Liver (tissue), 9 donors: ENCODE data around the gene KLHL40. TPM values are rescaled to one million over a fixed set of nuclear protein-coding genes. Genes with fewer than 3 reads are reported as not detected.

Experiments used
- DNase-seq: peaks from one replicate; pipeline ENCODE4 v3.0.0-alpha.2; 2017; ENCODE audit warnings: low spot score
- H3K27ac ChIP-seq, 2 donors: one replicate each; pipeline ENCODE4 v1.7.0; 2013; ENCODE audit warnings: inconsistent platforms in 2 of 2, low read length in 2 of 2, control low read depth in 1 of 2, low read depth in 1 of 2, mild to moderate bottlenecking in 1 of 2
- H3K27me3 ChIP-seq, 4 donors: one replicate each; pipeline versions ENCODE4 v1.6.1 to v1.7.0; 2013; ENCODE audit warnings: low read length in 3 of 4, inconsistent platforms in 1 of 4, mild to moderate bottlenecking in 1 of 4, moderate library complexity in 1 of 4; ENCODE audit not compliant: control insufficient read depth in 4 of 4, insufficient read depth in 4 of 4
- H3K36me3 ChIP-seq, 4 donors: one replicate each; pipeline versions ENCODE4 v1.6.1 to v1.7.0; 2013; ENCODE audit warnings: low read length in 3 of 4, mild to moderate bottlenecking in 3 of 4, low read depth in 1 of 4, moderate library complexity in 1 of 4; ENCODE audit not compliant: control insufficient read depth in 4 of 4, insufficient read depth in 3 of 4
- H3K4me1 ChIP-seq, 4 donors: one replicate each; pipeline versions ENCODE4 v1.6.1 to v1.7.0; 2013; ENCODE audit warnings: low read length in 3 of 4, mild to moderate bottlenecking in 3 of 4, moderate library complexity in 1 of 4; ENCODE audit not compliant: control insufficient read depth in 4 of 4, insufficient read depth in 4 of 4
- H3K4me3 ChIP-seq, 3 donors: one replicate each; pipeline versions ENCODE4 v1.6.1 to v1.7.0; 2013; ENCODE audit warnings: low read length in 3 of 3, control low read depth in 1 of 3, low read depth in 1 of 3, mild to moderate bottlenecking in 1 of 3
- H3K9ac ChIP-seq, 2 donors: one replicate each; pipeline ENCODE4 v1.7.0; 2013; ENCODE audit warnings: low read length in 2 of 2, mild to moderate bottlenecking in 2 of 2, moderate library complexity in 2 of 2, control low read depth in 1 of 2, low read depth in 1 of 2
- H3K9me3 ChIP-seq, 4 donors: one replicate each; pipeline versions ENCODE4 v1.6.1 to v1.7.0; 2013; ENCODE audit warnings: low read length in 3 of 4; ENCODE audit not compliant: control insufficient read depth in 4 of 4
- ATF3 ChIP-seq: IDR thresholded peaks from 2 replicates; pipeline ENCODE4 v1.6.1; 2016; ENCODE audit warnings: antibody characterized with exemption
- CTCF ChIP-seq: fragments of 150-350 bp; IDR thresholded peaks from 2 replicates; pipeline ENCODE4 v1.5.1; 2017; ENCODE audit warnings: improper control_type of control experiment, low read depth, low read length; ENCODE audit not compliant: missing input control
- EGR1 ChIP-seq, 2 donors: IDR thresholded peaks; 2 replicates each; pipeline ENCODE4 v1.6.1; 2016 to 2018; ENCODE audit warnings: antibody characterized with exemption in 2 of 2, low read depth in 2 of 2
- FOXA1 ChIP-seq: IDR thresholded peaks from 2 replicates; pipeline ENCODE4 v1.6.1; 2016; ENCODE audit warnings: antibody characterized with exemption
- FOXA2 ChIP-seq: IDR thresholded peaks from 2 replicates; pipeline ENCODE4 v1.6.1; 2016; ENCODE audit warnings: antibody characterized with exemption
- GABPA ChIP-seq, 2 donors: IDR thresholded peaks in 1 of 2; conservative IDR thresholded peaks in 1 of 2; 2 replicates each; pipeline ENCODE4 v1.6.1; 2016; ENCODE audit warnings: antibody characterized with exemption in 2 of 2, mild to moderate bottlenecking in 1 of 2, moderate library complexity in 1 of 2
- HNF4A ChIP-seq, 2 donors: conservative IDR thresholded peaks; 2 replicates each; pipeline ENCODE4 v1.6.1; 2016; ENCODE audit warnings: antibody characterized with exemption in 2 of 2, mild to moderate bottlenecking in 2 of 2
- HNF4G ChIP-seq: IDR thresholded peaks from 2 replicates; pipeline ENCODE4 v1.6.1; 2016; ENCODE audit warnings: antibody characterized with exemption
- JUND ChIP-seq, 2 donors: IDR thresholded peaks; 2 replicates each; pipeline ENCODE4 v1.6.1; 2016; ENCODE audit warnings: antibody characterized with exemption in 2 of 2
- MAX ChIP-seq: IDR thresholded peaks from 2 replicates; pipeline ENCODE4 v1.6.1; 2016; ENCODE audit warnings: antibody characterized with exemption
- NR2F2 ChIP-seq: IDR thresholded peaks from 2 replicates; pipeline ENCODE4 v1.6.1; 2016; ENCODE audit warnings: antibody characterized with exemption
- RAD21 ChIP-seq, 2 donors: IDR thresholded peaks; 2 replicates each; pipeline ENCODE4 v1.6.1; 2016; ENCODE audit warnings: antibody characterized with exemption in 2 of 2, mild to moderate bottlenecking in 2 of 2
- REST ChIP-seq: IDR thresholded peaks from 2 replicates; pipeline ENCODE4 v1.6.1; 2016; ENCODE audit warnings: antibody characterized with exemption, mild to moderate bottlenecking
- RXRA ChIP-seq, 2 donors: IDR thresholded peaks; 2 replicates each; pipeline ENCODE4 v1.6.1; 2017 to 2018; ENCODE audit warnings: antibody characterized with exemption in 2 of 2, mild to moderate bottlenecking in 1 of 2
- SP1 ChIP-seq: IDR thresholded peaks from 2 replicates; pipeline ENCODE4 v1.6.1; 2018; ENCODE audit warnings: antibody characterized with exemption, mild to moderate bottlenecking
- TAF1 ChIP-seq: conservative IDR thresholded peaks from 2 replicates; pipeline ENCODE4 v1.6.1; 2016; ENCODE audit warnings: antibody characterized with exemption, mild to moderate bottlenecking
- YY1 ChIP-seq: IDR thresholded peaks from 2 replicates; pipeline ENCODE4 v1.6.1; 2016; ENCODE audit warnings: antibody characterized with exemption, mild to moderate bottlenecking
- WGBS: extraction: QIAGEN DNeasy Blood & Tissue Kit; methylation state at CpG from one replicate; pipeline ENCODE4 v1.1.7; 2013; 5-methylcytosine and 5-hydroxymethylcytosine counted together
- polyA plus RNA-seq, 2 donors: library from polyadenylated mRNA; stranded (reverse) in 1 of 2; unstranded in 1 of 2; fragments of 200-250 nt in 1 of 2; fragments of >200 nt in 1 of 2; fragmentation: Nextera tagmentation in 1 of 2; extraction: Ambion mirVana in 1 of 2; gene quantifications; one replicate each; pipeline versions ENCODE4 v1.2.1 to v1.2.3, GENCODE V29; 2013 to 2015
- total RNA-seq, 2 donors: library from RNA; depleted of rRNA; stranded (reverse); fragments of >200 nt; gene quantifications; one replicate each; pipeline ENCODE4 v1.2.3, GENCODE V29; 2014
- TF ChIP-seq, protein P1 (sequence below): IDR thresholded peaks from 2 replicates; pipeline ENCODE4 v1.6.1; 2016; ENCODE audit warnings: antibody characterized with exemption
- donor health status: healthy.
- donor health status: healthy.
- donor health status: healthy.
- donor health status: healthy.
- donor health status: healthy.

KLHL40 gene
- total and polyA plus RNA-seq, 4 donors = not detected

DNA sequence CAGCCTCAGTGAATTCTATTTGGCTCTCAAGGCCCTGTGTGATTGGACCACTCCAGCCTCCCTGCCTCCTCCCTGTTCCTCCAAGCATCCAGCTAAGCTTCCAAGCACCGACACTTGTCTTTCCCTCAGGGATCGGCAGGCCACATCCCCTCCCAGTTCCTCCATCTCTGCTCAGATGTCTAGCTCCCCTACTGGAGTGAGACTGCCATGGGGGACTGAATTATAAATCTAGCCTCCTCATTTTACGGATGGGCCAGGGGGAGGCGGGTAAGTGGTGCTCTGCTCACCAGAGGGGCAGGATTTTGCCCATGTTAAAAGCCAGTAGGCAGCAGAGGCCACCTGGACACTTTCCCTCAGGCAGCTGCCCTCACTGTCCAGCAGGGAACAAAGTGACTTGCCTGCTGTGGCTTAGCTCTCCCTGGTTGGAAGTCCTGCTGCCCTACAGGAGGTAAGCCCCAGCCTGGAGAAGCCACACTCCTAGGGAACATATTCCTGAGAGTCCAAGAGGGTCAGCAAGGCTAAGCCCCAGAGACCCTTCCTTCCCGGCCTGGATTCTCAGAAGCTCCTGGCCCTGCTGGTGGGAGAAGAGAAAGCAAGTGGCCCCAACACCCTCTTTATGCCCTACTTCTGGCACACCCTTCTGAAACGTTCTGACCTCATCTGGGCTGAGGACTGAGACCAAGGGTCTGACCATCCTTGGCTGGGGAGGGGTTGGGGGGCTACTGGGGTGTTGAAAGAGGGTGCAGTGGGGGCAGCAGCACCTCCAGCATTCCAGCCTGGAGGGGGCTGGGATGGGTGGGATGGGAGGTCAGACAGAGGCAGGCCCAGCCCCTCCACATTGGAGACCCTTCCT lies 26.4 kb downstream of the KLHL40 start:
- no peaks in the 10 kb centered on the region for H3K27me3 ChIP-seq
- H3K36me3 ChIP-seq = no peaks in the 10 kb centered on the region
- H3K4me3 ChIP-seq = no peak overlapping the region
- no peaks in the 10 kb centered on the region for H3K9me3 ChIP-seq
- H3K4me1 ChIP-seq = no peaks in the 10 kb centered on the region
- TF ChIP-seq SP1 (no peak), MAX (no peak), HNF4G (no peak), FOXA1 (no peak), EGR1 (IDR thresholded peaks at IDR 0.05; ENCODE audit: low read depth in 2 of 2) (no peak), TAF1 (no peak), HNF4A (conservative IDR thresholded peaks at IDR 0.05) (no peak)
- no peak overlapping the region for H3K9ac ChIP-seq
- no peak for DNase-seq
- H3K27ac ChIP-seq = no peak overlapping the region
- 73% methylated on average over 6 of the region's 6 CpGs for WGBS

GRCh38 chr3:42712344-42712648 lies 27.0 kb downstream of the KLHL40 start:
- no peak overlapping the region for H3K9ac ChIP-seq
- DNase-seq = no peak
- no peak overlapping the region for H3K27ac ChIP-seq
- TF ChIP-seq HNF4G (no peak), HNF4A (conservative IDR thresholded peaks at IDR 0.05) (no peak), GABPA (IDR thresholded peaks at IDR 0.05 in 1 of 2, conservative IDR thresholded peaks at IDR 0.05 in 1 of 2) (no peak), NR2F2 (no peak), RAD21 (IDR thresholded peaks at IDR 0.05) (no peak), TAF1 (no peak), FOXA2 (no peak), JUND (IDR thresholded peaks at IDR 0.05) (no peak), FOXA1 (no peak), EGR1 (IDR thresholded peaks at IDR 0.05; ENCODE audit: low read depth in 2 of 2) (no peak), MAX (no peak), REST (no peak), CTCF (no peak), SP1 (no peak), YY1 (no peak), ATF3 (no peak), RXRA (IDR thresholded peaks at IDR 0.05) (no peak)
- TF ChIP-seq, protein P1, sequence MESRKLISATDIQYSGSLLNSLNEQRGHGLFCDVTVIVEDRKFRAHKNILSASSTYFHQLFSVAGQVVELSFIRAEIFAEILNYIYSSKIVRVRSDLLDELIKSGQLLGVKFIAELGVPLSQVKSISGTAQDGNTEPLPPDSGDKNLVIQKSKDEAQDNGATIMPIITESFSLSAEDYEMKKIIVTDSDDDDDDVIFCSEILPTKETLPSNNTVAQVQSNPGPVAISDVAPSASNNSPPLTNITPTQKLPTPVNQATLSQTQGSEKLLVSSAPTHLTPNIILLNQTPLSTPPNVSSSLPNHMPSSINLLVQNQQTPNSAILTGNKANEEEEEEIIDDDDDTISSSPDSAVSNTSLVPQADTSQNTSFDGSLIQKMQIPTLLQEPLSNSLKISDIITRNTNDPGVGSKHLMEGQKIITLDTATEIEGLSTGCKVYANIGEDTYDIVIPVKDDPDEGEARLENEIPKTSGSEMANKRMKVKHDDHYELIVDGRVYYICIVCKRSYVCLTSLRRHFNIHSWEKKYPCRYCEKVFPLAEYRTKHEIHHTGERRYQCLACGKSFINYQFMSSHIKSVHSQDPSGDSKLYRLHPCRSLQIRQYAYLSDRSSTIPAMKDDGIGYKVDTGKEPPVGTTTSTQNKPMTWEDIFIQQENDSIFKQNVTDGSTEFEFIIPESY = no peak
- no peaks in the 10 kb centered on the region for H3K36me3 ChIP-seq
- no peaks in the 10 kb centered on the region for H3K27me3 ChIP-seq
- H3K9me3 ChIP-seq = no peaks in the 10 kb centered on the region
- H3K4me3 ChIP-seq = no peak overlapping the region
- no peaks in the 10 kb centered on the region for H3K4me1 ChIP-seq
- 90% methylated on average over 4 of the region's 4 CpGs for WGBS
